Body of pancreas (tissue), 4 donors: ENCODE data around the gene BBS10. TPM values are rescaled to one million over a fixed set of nuclear protein-coding genes. Genes with fewer than 3 reads are reported as not detected.

Experiments
- ATAC-seq: fragments of 150-250 bp; one replicate; pipeline ENCODE4 v1.9.1; 2016
- DNase-seq, 4 donors: peaks; one replicate each; pipeline ENCODE4 v3.0.0-alpha.2; 2019
- H3K27ac ChIP-seq, 4 donors: fragments of 200-600 bp; sonication (generic); 1 replicate in 3 of 4; 2 replicates in 1 of 4; pipeline versions ENCODE4 v1.5.1 to v1.6.1; 2016 to 2019; ENCODE audit warnings: mild to moderate bottlenecking in 1 of 4, mixed read lengths in 1 of 4, moderate library complexity in 1 of 4
- H3K27me3 ChIP-seq, 2 donors: fragments of 200-600 bp; sonication (generic); one replicate each; pipeline ENCODE4 v1.6.0; 2016; ENCODE audit warnings: mild to moderate bottlenecking in 1 of 2
- H3K36me3 ChIP-seq, 2 donors: fragments of 200-600 bp; sonication (generic); replicated peaks in 1 of 2; 2 replicates each; pipeline ENCODE4 v1.5.1; 2016; ENCODE audit warnings: low read depth in 2 of 2; ENCODE audit not compliant: insufficient read depth in 1 of 2
- H3K4me1 ChIP-seq: fragments of 200-600 bp; sonication (generic); one replicate; pipeline ENCODE4 v1.6.0; 2016
- H3K4me3 ChIP-seq, 2 donors: fragments of 200-600 bp; sonication (generic); 1 replicate in 1 of 2; 2 replicates in 1 of 2; pipeline ENCODE4 v1.5.1; 2016 to 2019
- H3K9me3 ChIP-seq, 3 donors: fragments of 200-600 bp; sonication (generic); 1 replicate in 2 of 3; 2 replicates in 1 of 3; pipeline ENCODE4 v1.5.1; 2016
- CTCF ChIP-seq, 7 experiments: fragments of 450-650 bp in 4 of 7; fragments of 200-600 bp in 3 of 7; sonication (generic) in 3 of 7; IDR thresholded peaks; one replicate each; pipeline ENCODE4 v1.5.1; 2016 to 2019; ENCODE audit warnings: antibody characterized with exemption in 7 of 7
- POLR2A ChIP-seq, 3 donors: fragments of 450-650 bp; IDR thresholded peaks; one replicate each; pipeline ENCODE4 v1.6.1; 2016; ENCODE audit warnings: antibody characterized with exemption in 3 of 3, mild to moderate bottlenecking in 2 of 3
- WGBS, 2 donors: methylation state at CpG; one replicate each; pipeline ENCODE4 v1.1.5; 2017; 5-methylcytosine and 5-hydroxymethylcytosine counted together
- intact Hi-C: fragments of 100-400 bp; cut with DNase I; formaldehyde crosslinking; loops from one replicate; pipeline ENCODE4 v1.15.1; 2023
- total RNA-seq, 2 donors: library from RNA; depleted of rRNA; stranded (reverse); fragments of >200 nt; gene quantifications; one replicate each; pipeline ENCODE4 v1.1.0, GENCODE V29; 2016

BBS10 gene
- total RNA-seq, 2 donors from 2014 or later = 4.0 to 7.0 TPM

DNA sequence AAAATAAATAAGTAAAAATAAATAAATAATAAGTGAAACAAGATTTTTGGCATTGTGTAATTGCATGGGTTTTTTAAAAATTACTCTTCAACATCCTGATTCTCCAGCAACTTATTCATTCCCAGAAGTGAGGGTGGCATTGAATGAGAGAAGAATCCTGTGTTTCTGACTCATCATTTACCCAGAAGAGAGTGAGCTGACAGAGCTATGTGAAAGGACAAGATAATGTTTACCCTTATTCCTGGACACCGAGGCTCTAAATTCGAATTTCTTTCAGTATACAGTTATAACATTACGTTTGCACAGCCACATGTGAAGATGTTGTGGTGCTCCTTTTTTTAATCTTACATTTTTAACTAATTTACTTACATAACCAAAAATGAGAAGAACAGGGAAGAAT lies 36.4 kb downstream of the BBS10 start:
- DNase-seq (no peak), ATAC-seq (no peak)
- Histone ChIP-seq H3K4me3 (no peak overlapping the region), H3K27me3 (no peaks in the 10 kb centered on the region), H3K27ac (no peak overlapping the region), H3K36me3 (no peaks in the 10 kb centered on the region), H3K9me3 (no peaks in the 10 kb centered on the region), H3K4me1 (no peaks in the 10 kb centered on the region)
- intact Hi-C loops = no loop called here
- 58 to 76% methylated on average over 3 of the region's 3 CpGs for WGBS, 2 donors
- no peak for TF ChIP-seq POLR2A (IDR thresholded peaks at IDR 0.05)
- TF ChIP-seq CTCF (IDR thresholded peaks at IDR 0.05) = no peak

GRCh38 chr12:76310110-76310509 lies 38.1 kb downstream of the BBS10 start:
- intact Hi-C loops = no loop called here

GRCh38 chr12:76308866-76309265 lies 39.3 kb downstream of the BBS10 start:
- TF ChIP-seq CTCF (IDR thresholded peaks at IDR 0.05) (no peak), POLR2A (IDR thresholded peaks at IDR 0.05) (no peak)
- Histone ChIP-seq H3K27me3 (no peaks in the 10 kb centered on the region), H3K36me3 (no peaks in the 10 kb centered on the region), H3K4me1 (no peaks in the 10 kb centered on the region), H3K9me3 (no peaks in the 10 kb centered on the region), H3K27ac (no peak overlapping the region), H3K4me3 (no peak overlapping the region)
- intact Hi-C loops = no loop called here
- 42 to 45% methylated on average over 3 of the region's 3 CpGs for WGBS, 2 donors
- ATAC-seq (no peak), DNase-seq (no peak)

More at GRCh38 chr12:76310110-76310509, 38.1 kb downstream of the BBS10 start:
- ATAC-seq = no peak
- DNase-seq = no peak
- H3K4me3 ChIP-seq = no peak overlapping the region
- no peaks in the 10 kb centered on the region for H3K27me3 ChIP-seq
- TF ChIP-seq CTCF (IDR thresholded peaks at IDR 0.05) (no peak), POLR2A (IDR thresholded peaks at IDR 0.05) (no peak)
- H3K9me3 ChIP-seq = no peaks in the 10 kb centered on the region
- no peaks in the 10 kb centered on the region for H3K4me1 ChIP-seq
- no peak overlapping the region for H3K27ac ChIP-seq
- H3K36me3 ChIP-seq = no peaks in the 10 kb centered on the region

DNA sequence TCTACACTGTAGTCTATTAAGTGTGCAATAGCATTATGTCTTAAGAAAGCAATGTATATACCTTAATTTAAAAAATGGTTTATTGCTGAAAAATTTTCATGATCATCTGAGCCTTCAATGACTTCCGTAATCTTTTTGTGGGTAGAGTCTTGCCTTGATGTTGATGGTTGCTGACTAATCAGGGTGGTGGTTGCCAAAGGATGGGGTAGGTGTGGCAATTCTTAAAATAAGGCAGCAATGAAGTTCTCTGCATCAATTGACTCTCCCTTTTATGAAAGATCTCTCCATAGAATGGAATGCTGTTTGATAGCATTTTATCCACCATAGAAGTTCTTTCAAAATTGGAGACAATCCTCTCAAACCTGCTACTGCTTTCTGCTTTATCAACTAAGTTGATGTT lies 41.1 kb downstream of the BBS10 start:
- 86 to 96% methylated on average over 1 of the region's 1 CpG for WGBS, 2 donors

More for the DNA sequence above, 41.1 kb downstream of the BBS10 start:
- Histone ChIP-seq H3K4me1 (no peaks in the 10 kb centered on the region), H3K27me3 (no peaks in the 10 kb centered on the region), H3K9me3 (no peaks in the 10 kb centered on the region), H3K27ac (no peak overlapping the region), H3K4me3 (no peak overlapping the region), H3K36me3 (no peaks in the 10 kb centered on the region)
- intact Hi-C loops = no loop called here
- DNase-seq (no peak), ATAC-seq (no peak)
- TF ChIP-seq CTCF (IDR thresholded peaks at IDR 0.05) (no peak), POLR2A (IDR thresholded peaks at IDR 0.05) (no peak)
